Stimulated activated CD4-positive, alpha-beta T cell treated with anti-CD3 and anti-CD28 coated beads, Interleukin-1b, Interleukin-23, amount 100 ng/mL, for 1 hour (primary cell): ENCODE measurements around the gene LCE1D.

ENCODE experiments used
- DNase-seq, 2 donors: peaks; one replicate each; pipeline ENCODE4 v3.0.0-alpha.2; 2020; ENCODE audit warnings: low read depth in 2 of 2

LCE1D gene, protein sequence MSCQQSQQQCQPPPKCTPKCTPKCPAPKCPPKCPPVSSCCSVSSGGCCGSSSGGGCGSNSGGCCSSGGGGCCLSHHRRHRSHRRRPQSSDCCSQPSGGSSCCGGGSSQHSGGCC

GRCh38 chr1:152796421-152796820, at the start of gene LCE1D:
Gene LCE1D, plus strand, starts transcription at chr1:152796721. Its CDS starts 1,074 bp downstream, at chr1:152797795.
- DNase-seq: no peak

DNA sequence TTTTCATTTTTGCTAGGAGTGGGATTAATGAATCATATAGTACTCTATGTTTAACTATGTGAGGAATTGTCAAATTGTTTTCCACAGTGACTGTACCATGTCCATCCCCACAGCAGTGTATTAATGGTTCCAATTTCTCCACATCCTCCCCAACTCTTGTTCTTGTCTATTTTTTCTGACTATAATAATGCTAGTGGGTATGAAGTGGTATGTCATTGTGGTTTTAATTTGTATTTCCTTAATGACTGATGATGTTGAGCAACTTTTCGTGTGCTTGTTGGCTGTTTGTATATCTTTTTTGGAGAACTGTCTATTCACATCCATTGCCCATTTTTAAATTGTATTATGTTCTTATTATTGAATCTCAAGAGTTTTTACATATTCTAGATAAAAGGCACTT, 48.7 kb upstream of the LCE1D start:
- no peak for DNase-seq

DNA sequence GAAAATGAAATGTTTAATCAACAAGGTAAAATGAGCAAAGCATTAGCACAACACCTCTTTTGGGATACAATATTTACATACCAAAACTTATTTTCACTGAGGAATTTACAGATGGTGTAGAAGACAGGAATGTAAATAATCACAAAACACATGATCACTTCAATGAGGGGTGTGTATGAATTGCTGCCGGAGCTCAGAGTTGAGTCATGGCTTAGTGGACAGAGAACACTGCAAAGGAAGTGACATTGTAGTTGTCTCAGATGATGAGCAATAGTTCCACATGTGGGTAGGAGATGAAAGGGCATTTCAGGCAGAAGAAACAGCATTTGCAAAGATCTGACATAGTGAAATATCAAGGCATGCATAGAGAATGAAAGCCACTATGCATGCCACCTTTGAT, 44.3 kb upstream of the LCE1D start:
- DNase-seq: no peak

- no peak for DNase-seq
Measured at GRCh38 chr1:152753586-152753985, 42.9 kb upstream of the LCE1D start.

DNA sequence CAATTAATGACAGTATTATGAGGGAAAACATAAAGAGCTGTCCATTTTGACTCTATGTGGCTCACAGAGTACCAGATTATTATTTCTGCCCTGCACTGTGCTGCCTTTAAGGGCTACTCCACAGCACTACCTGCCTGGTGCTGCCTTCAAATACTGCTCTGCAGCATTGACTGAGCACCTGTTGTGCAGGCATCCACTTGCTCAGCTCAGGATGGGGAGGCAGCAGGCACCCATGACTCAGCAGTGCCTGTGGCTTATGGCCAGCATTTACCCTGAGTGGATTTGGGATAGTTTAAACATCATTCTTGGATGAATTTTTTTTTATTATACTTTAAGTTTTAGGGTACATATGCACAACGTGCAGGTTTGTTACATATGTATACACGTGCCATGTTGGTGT, 39.6 kb upstream of the LCE1D start:
- DNase-seq: no peak

DNA sequence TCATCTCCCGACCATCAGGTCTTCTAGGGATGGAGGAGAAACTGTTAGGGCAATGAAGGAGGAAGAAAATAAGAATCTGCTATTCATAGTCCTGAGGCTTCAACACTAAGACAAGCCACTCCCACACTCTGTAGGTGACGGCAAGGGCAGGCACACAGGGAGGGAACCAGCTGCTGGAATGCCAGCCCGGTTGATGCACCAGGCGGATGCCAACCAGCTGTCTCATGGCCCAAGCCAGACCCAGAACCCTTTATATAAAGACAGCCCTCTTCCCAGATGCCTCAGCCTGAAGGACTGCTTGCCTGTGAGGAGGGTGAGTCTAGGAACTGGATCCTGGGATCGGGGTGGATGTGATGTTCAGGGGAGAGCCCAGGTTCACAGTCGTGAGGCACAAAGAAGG, 38.8 kb upstream of the LCE1D start, which contains the start of gene KPRP:
KPRP (plus strand) TSS at position 279 of the 400 bp plus-strand sequence. CDS start 1,564 bp downstream, outside the sequence.
- DNase-seq: no peak

- no peak for DNase-seq
Measured at GRCh38 chr1:152758636-152759035, 37.9 kb upstream of the LCE1D start.

DNA sequence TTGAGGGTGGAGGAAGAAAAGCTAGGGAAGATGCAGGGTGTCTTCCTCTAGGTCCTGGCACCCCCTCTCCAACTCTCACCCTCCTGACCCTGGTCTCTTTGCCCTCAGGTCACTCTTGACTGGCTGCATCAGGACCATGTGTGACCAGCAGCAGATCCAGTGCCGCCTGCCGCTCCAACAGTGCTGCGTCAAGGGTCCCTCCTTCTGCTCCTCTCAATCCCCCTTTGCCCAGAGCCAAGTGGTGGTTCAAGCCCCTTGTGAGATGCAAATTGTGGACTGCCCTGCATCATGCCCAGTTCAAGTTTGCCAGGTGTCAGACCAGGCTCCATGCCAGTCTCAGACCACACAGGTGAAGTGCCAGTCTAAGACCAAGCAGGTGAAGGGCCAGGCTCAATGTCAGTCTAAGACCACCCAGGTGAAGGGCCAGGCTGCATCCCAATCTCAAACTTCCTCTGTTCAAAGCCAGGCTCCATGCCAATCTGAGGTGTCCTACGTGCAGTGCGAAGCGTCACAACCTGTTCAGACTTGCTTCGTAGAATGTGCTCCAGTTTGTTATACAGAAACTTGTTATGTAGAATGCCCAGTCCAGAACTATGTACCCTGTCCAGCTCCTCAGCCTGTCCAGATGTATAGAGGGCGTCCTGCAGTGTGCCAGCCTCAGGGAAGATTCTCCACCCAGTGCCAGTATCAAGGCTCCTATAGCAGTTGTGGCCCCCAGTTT, 36.9 kb upstream of the LCE1D start:
- DNase-seq: no peak

DNA sequence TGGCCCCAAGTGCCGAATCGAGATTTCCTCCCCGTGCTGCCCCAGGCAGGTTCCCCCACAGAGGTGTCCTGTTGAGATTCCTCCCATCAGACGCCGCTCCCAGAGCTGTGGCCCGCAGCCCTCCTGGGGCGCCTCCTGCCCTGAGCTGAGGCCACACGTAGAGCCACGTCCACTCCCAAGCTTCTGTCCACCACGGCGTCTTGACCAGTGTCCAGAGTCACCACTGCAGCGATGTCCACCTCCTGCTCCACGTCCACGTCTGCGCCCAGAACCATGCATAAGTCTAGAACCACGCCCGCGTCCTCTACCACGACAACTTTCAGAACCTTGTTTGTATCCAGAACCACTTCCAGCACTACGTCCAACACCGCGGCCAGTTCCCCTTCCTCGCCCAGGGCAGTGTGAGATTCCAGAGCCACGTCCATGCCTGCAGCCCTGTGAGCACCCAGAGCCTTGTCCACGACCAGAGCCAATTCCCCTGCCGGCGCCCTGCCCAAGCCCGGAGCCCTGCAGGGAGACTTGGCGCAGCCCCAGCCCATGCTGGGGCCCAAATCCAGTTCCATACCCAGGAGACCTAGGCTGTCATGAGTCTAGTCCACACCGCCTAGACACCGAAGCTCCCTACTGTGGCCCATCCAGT, 35.9 kb upstream of the LCE1D start:
- DNase-seq: no peak

GRCh38 chr1:152761609-152762213, 34.8 kb upstream of the LCE1D start:
- no peak for DNase-seq

DNA sequence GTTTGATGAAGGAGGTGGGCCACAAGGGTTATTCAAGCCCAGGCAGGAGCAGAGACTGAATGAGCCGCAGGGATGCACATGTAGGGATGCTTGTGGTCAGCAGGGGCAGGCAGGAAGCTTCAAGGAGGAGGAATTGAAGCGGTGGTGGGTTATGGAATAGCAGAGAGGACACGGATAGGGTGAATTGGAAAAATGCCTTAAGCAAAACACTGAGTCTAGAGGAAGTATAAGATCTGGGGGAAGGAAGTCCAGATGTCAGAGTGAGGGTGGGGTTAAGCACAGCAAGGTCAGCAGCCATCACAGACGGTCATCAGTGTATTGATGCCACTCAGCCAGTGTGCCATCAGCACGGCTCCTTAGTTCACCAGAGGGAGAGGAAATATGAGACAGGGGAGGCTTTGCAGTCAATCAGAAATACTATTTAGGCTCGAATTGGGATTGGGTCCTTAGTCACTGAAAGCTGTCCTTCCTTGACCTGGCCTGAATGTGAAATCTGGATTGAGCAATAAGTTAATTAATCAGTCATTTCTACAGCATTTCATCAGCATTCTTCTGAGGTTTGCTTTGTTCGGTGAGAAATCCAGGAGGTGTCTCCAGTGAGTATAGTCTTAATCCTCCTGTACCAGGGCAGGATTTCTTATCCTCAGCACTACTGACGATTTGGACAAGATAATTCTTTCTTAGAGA, 27.5 kb upstream of the LCE1D start:
- DNase-seq: no peak

GRCh38 chr1:152770411-152770810, 26.1 kb upstream of the LCE1D start:
- no peak for DNase-seq

- DNase-seq: no peak
Measured at GRCh38 chr1:152774875-152775274, 21.6 kb upstream of the LCE1D start, which contains the start of gene LCE1F. Gene LCE1F, plus strand, starts transcription at chr1:152775140. Its CDS starts 1,232 bp downstream, at chr1:152776372.

DNA sequence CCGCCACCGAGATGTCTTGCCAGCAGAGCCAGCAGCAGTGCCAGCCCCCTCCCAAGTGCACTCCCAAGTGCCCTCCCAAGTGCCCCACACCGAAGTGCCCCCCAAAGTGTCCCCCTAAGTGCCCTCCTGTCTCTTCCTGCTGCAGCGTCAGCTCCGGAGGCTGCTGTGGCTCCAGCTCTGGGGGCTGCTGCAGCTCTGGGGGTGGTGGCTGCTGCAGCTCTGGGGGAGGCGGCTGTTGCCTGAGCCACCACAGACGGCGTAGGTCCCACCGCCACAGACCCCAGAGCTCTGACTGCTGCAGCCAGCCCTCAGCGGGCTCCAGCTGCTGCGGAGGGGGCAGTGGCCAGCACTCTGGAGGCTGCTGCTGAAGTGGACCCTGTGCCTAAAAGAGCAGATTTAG, 20.2 kb upstream of the LCE1D start:
- DNase-seq: no peak

- DNase-seq: no peak
Measured at GRCh38 chr1:152777510-152778137, 18.9 kb upstream of the LCE1D start.

GRCh38 chr1:152783095-152783494, 13.4 kb upstream of the LCE1D start:
- DNase-seq: no peak

- DNase-seq: no peak
Measured at GRCh38 chr1:152786077-152786476, 10.4 kb upstream of the LCE1D start, which contains the start of gene LCE1E. Gene LCE1E, plus strand, starts transcription at chr1:152786257. Its CDS starts 1,043 bp downstream, at chr1:152787300.

DNA sequence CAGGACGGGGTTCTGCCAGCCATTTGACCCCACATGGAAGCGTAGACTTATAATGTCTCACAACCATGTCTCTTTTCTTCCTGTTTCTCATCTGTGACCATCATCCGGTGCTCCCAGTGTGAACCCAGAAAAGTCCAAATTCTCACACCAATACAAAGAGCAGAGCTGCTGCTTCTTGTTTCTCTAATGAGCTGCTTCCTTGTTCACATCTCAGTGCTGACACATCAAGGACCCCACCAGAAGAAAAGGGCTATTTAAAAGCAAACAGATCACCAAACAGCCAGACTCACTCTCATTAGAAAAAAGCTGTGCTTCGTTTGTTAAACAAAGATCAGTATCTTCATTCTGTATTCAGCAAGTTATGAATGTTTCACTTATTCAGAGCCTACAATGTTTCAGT, 835 bp upstream of the LCE1D start:
- DNase-seq: no peak

DNA sequence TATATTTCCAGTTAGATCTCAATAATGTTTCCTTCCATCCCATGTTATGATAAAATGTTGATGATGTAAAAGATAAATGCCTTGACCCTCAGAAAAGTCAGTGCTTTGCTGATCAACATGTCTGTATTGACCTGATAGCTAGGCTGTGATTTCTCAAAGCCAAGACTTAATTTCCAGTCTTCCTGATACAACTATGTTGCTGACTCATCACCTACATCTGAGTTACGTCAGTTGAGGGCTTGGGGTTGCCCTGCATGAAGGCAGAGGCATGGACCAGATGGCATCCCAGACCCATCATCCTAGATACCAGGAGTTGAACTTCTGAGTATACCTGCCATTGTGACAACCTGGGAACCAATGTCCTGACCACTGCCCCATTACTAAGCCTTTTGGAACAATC, 4.8 kb downstream of the LCE1D start:
- no peak for DNase-seq

GRCh38 chr1:152806576-152806975, 10.1 kb downstream of the LCE1D start, which contains the start of gene LCE1C:
Gene LCE1C, minus strand, starts transcription at chr1:152806651. Its CDS starts 1,173 bp downstream, at chr1:152805478.
- no peak for DNase-seq

DNA sequence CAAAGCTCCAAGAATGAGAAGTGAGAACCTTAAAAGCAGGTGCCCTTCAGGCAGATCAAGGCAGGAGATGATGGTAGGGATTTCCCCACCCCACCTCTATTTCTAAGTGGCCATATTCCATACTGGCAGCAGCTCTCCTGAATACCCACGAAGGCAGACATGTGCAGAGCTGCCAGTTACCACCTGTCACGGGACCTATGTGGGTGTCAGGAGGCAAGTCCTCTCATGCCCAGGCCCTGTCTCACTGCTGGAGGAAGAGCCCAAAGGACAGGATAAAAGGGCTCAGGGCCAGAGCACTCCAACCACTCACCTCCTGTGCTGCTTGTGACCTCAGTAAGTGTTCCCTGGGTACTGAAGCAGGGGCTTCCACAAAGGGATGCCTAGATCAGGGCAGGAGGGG, 14.5 kb downstream of the LCE1D start:
- no peak for DNase-seq
